Loucy (cell line): ENCODE data around the gene IRF2.
"Not testable (repeated sequence)": the region's sequence is repeated elsewhere in the genome, so short reads cannot be mapped to it uniquely, and the experiment has no call there.

ENCODE experiments used
- H2AFZ ChIP-seq: fragments of 200-600 bp; sonication (generic); 2 replicates; pipeline ENCODE4 v1.6.0; 2016; ENCODE audit warnings: antibody characterized with exemption, mild to moderate bottlenecking, low read length, moderate library complexity
- H3F3A ChIP-seq: fragments of 200-600 bp; 2 replicates; pipeline ENCODE4 v1.6.0; 2016; ENCODE audit warnings: antibody characterized with exemption, low read depth, mild to moderate bottlenecking
- H3K27me3 ChIP-seq: fragments of 200-600 bp; sonication (generic); 2 replicates; pipeline ENCODE4 v1.6.1; 2014; ENCODE audit warnings: low read length, mild to moderate bottlenecking; ENCODE audit not compliant: insufficient read depth, poor library complexity, severe bottlenecking
- H3K36me3 ChIP-seq: fragments of 200-600 bp; sonication (generic); 2 replicates; pipeline ENCODE4 v1.6.1; 2016; ENCODE audit warnings: low read length; ENCODE audit not compliant: insufficient read depth
- H3K4me1 ChIP-seq: fragments of 200-600 bp; sonication (generic); 2 replicates; pipeline ENCODE4 v1.5.1; 2014; ENCODE audit warnings: low read length, mild to moderate bottlenecking; ENCODE audit not compliant: insufficient read depth, poor library complexity, severe bottlenecking
- H3K4me2 ChIP-seq: fragments of 200-600 bp; sonication (generic); 2 replicates; pipeline ENCODE4 v1.6.0; 2014; ENCODE audit warnings: antibody characterized with exemption, low read length, low read depth, mild to moderate bottlenecking; ENCODE audit not compliant: poor library complexity, severe bottlenecking
- H3K4me3 ChIP-seq: fragments of 200-600 bp; sonication (generic); 2 replicates; pipeline ENCODE4 v1.5.1; 2014; ENCODE audit warnings: low read length, mild to moderate bottlenecking, mixed read lengths; ENCODE audit not compliant: poor library complexity, severe bottlenecking
- H3K79me2 ChIP-seq: fragments of 200-600 bp; sonication (generic); 2 replicates; pipeline ENCODE4 v1.6.1; 2014; ENCODE audit warnings: low read length; ENCODE audit not compliant: insufficient read depth
- H3K9ac ChIP-seq: fragments of 200-600 bp; sonication (generic); 2 replicates; pipeline ENCODE4 v1.6.0; 2014; ENCODE audit warnings: mild to moderate bottlenecking, low read depth, low read length, moderate library complexity; ENCODE audit not compliant: poor library complexity, severe bottlenecking
- H3K9me2 ChIP-seq: fragments of 200-600 bp; sonication (generic); replicated peaks from 2 replicates; pipeline ENCODE4 v1.6.1; 2016; ENCODE audit warnings: low read depth, low read length, mixed read lengths
- H3K9me3 ChIP-seq: fragments of 200-600 bp; sonication (generic); 2 replicates; pipeline ENCODE4 v1.6.1; 2014; ENCODE audit warnings: mild to moderate bottlenecking, antibody characterized with exemption, low read length, low read depth; ENCODE audit not compliant: insufficient read depth
- H4K20me1 ChIP-seq: fragments of 200-600 bp; sonication (generic); 2 replicates; pipeline ENCODE4 v1.6.0; 2014; ENCODE audit warnings: antibody characterized with exemption, low read length, mild to moderate bottlenecking; ENCODE audit not compliant: insufficient read depth, poor library complexity, severe bottlenecking
- EZH2phosphoT487 ChIP-seq: fragments of 200-600 bp; IDR thresholded peaks from 2 replicates; pipeline ENCODE4 v1.6.1; 2018; ENCODE audit warnings: antibody characterized with exemption, mild to moderate bottlenecking, moderate library complexity, borderline replicate concordance
- TF ChIP-seq, protein P1 (sequence below): fragments of 200-600 bp; sonication (generic); conservative IDR thresholded peaks from 2 replicates; pipeline ENCODE4 v1.5.1; 2014; ENCODE audit warnings: mild to moderate bottlenecking, antibody characterized with exemption, low read length

Gene IRF2

DNA sequence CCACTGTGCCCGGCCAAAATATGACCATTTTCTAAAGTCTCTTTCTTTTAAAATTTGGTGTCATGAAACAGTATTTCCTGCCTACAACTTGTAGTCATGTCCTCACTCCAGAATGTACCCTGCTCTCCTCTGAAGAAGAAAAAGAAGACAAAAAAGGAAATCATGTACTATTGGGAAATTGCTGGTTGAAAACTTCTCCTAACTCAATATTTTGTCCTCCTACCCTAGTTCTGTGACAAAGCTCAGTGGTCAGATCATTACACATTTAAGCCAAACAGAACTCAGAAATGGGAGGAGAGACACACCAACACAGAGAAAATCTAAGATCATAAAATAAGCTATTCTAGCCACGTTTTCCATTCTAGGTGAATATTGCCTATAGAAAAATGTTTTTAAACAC lies 127.7 kb downstream of the IRF2 start:
- peak overlapping the region; percentile 48 for H3K4me3 ChIP-seq
- H3K79me2 ChIP-seq, result no peaks in the 10 kb centered on the region
- no peaks in the 10 kb centered on the region for H3K9me2 ChIP-seq
- peak overlapping the region; percentile 72; the same call in 1 of the 2 replicates for H2AFZ ChIP-seq
- no peaks in the 10 kb centered on the region for H3K27me3 ChIP-seq
- H3K9ac ChIP-seq, result peak overlapping the region; percentile 63
- H3F3A ChIP-seq, result no peaks in the 10 kb centered on the region
- TF ChIP-seq, protein P1, sequence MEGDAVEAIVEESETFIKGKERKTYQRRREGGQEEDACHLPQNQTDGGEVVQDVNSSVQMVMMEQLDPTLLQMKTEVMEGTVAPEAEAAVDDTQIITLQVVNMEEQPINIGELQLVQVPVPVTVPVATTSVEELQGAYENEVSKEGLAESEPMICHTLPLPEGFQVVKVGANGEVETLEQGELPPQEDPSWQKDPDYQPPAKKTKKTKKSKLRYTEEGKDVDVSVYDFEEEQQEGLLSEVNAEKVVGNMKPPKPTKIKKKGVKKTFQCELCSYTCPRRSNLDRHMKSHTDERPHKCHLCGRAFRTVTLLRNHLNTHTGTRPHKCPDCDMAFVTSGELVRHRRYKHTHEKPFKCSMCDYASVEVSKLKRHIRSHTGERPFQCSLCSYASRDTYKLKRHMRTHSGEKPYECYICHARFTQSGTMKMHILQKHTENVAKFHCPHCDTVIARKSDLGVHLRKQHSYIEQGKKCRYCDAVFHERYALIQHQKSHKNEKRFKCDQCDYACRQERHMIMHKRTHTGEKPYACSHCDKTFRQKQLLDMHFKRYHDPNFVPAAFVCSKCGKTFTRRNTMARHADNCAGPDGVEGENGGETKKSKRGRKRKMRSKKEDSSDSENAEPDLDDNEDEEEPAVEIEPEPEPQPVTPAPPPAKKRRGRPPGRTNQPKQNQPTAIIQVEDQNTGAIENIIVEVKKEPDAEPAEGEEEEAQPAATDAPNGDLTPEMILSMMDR, result no peak
- no peak for TF ChIP-seq EZH2phosphoT487
- peak overlapping the region; percentile 72 for H3K4me2 ChIP-seq
- H3K4me1 ChIP-seq, result peaks cover 61% of the 10 kb centered on the region
- no peaks in the 10 kb centered on the region for H3K36me3 ChIP-seq
- H4K20me1 ChIP-seq, result no peaks in the 10 kb centered on the region
- H3K9me3 ChIP-seq, result no peaks in the 10 kb centered on the region

DNA sequence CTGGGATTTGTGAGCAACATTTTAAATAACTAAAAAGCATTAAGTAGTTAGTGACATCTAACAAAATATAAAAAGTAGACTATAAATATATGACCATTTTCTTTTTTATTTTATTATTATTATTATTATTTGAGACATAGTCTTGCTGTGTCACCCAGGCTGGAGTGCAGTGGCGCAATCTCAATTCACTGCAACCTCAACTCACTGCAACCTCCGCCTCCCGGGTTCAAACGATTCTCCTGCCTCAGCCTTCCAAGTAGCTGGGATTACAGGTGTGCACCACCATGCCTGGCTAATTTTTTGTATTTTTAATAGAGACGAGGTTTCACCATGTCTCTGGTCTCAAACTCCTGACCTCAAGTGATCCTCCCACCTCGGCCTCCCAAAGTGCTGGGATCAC lies 128.1 kb downstream of the IRF2 start:
- H3K4me1 ChIP-seq, result peaks cover 64% of the 10 kb centered on the region
- not testable (repeated sequence) for H3K9me3 ChIP-seq

DNA sequence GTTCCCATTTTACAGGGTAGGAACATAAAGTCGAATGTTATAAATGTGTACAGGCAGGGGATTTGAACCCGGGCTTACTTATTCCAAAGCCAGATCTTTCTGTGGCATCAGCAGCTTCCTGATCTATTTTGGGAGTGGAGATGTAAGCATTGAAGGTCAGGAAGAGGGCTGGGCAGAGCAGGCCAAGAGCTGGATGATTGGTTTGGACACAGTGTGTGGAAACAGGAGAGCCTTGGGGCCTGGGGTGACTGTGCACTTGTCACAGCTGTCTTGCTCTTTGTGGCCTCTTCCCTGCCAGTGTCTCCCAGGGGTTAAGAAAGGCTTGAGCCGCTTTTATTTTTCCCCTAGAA lies 128.8 kb downstream of the IRF2 start:
- no peaks in the 10 kb centered on the region for H3K36me3 ChIP-seq
- no peak for TF ChIP-seq EZH2phosphoT487
- TF ChIP-seq, protein P1, result no peak
- no peaks in the 10 kb centered on the region for H3K79me2 ChIP-seq
- no peaks in the 10 kb centered on the region for H3K9me3 ChIP-seq
- H3K27me3 ChIP-seq, result no peaks in the 10 kb centered on the region
- 0 out of 2 replicates have a peak overlapping the region, but pooled peaks have one; percentile 12 for H2AFZ ChIP-seq
- no peak overlapping the region for H3K4me3 ChIP-seq
- no peak overlapping the region for H3K4me2 ChIP-seq
- peaks cover 64% of the 10 kb centered on the region for H3K4me1 ChIP-seq
- H3K9ac ChIP-seq, result peak overlapping the region; percentile 11
- H3F3A ChIP-seq, result no peaks in the 10 kb centered on the region
- no peaks in the 10 kb centered on the region for H4K20me1 ChIP-seq
- no peaks in the 10 kb centered on the region for H3K9me2 ChIP-seq

More for the DNA sequence above, 128.1 kb downstream of the IRF2 start:
- H3K4me3 ChIP-seq, H3K4me2 ChIP-seq, H3K9ac ChIP-seq, H4K20me1 ChIP-seq, H3F3A ChIP-seq, H3K27me3 ChIP-seq, H2AFZ ChIP-seq, H3K79me2 ChIP-seq, H3K36me3 ChIP-seq, H3K9me2 ChIP-seq: not testable (repeated sequence)

DNA sequence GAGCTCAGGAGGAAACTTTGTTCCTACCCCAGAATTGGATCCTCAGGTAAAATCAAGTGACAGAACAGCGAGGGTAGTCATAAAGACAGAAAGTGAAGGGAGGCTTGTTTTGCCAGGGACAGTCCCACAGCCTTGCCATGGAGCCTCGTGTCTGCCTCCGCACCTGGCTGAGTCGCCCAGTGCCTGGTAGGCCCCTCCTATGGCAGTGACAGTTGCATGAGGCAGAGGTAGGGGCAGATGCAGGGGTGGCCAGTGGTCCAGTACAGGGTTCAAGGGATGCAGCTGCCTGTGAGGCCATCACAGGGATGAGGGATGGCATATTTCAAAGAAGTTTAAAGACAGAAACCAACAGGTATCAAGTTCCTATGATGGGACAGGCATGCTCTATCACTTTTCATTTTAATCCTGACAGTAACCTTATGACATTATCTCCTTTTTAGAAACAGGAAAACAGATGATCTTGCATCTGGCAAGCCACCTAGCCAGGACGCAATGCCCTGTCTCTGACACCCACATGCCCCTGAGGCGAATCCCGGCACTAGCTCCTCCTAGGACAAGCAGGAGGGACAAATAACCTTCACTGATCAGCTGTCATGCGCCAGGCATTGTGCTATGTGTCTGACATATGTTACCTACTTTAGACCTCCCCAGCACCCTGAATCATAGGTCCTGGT lies 129.3 kb downstream of the IRF2 start:
- Histone ChIP-seq H3K36me3 (no peaks in the 10 kb centered on the region), H3K79me2 (no peaks in the 10 kb centered on the region), H3K9me2 (no peaks in the 10 kb centered on the region), H3K4me1 (peaks cover 64% of the 10 kb centered on the region), H3F3A (no peaks in the 10 kb centered on the region), H3K27me3 (no peaks in the 10 kb centered on the region), H3K4me3 (no peak overlapping the region), H2AFZ (no peak overlapping the region), H3K9me3 (no peaks in the 10 kb centered on the region), H3K4me2 (peak overlapping the region; percentile 76), H3K9ac (peak overlapping the region; percentile 11), H4K20me1 (no peaks in the 10 kb centered on the region)
- TF ChIP-seq, protein P1, result no peak
- TF ChIP-seq EZH2phosphoT487, result no peak
